CD4-positive, alpha-beta T cell treated with Interleukin-21 for 1 hour (primary cell): Measurements from ENCODE around the gene ITGA4.

Source experiments
- DNase-seq: peaks from one replicate; pipeline ENCODE4 v3.0.0-alpha.2; 2020

ITGA4 gene

GRCh38 chr2:181459621-181460021, 2.4 kb downstream of the ITGA4 start:
- DNase-seq = no peak

GRCh38 chr2:181461056-181461997, 4.1 kb downstream of the ITGA4 start:
- peak; percentile 53 for DNase-seq

GRCh38 chr2:181462033-181462432, 4.8 kb downstream of the ITGA4 start:
- DNase-seq = peak; percentile 57

- peak; percentile 51 for DNase-seq
Observed at GRCh38 chr2:181463588-181463987, 6.4 kb downstream of the ITGA4 start.

- DNase-seq = no peak
Observed at GRCh38 chr2:181464966-181465365, 7.8 kb downstream of the ITGA4 start.

- DNase-seq = no peak
Observed at GRCh38 chr2:181465676-181466375, 8.6 kb downstream of the ITGA4 start.

GRCh38 chr2:181466661-181467576, 9.7 kb downstream of the ITGA4 start:
- peak; percentile 84 for DNase-seq

GRCh38 chr2:181467966-181468707, 11.0 kb downstream of the ITGA4 start:
- DNase-seq = no peak

GRCh38 chr2:181468811-181469210, 11.6 kb downstream of the ITGA4 start:
- no peak for DNase-seq

GRCh38 chr2:181471226-181471625, 14.0 kb downstream of the ITGA4 start:
- DNase-seq = peak; percentile 61

GRCh38 chr2:181471783-181472182, 14.6 kb downstream of the ITGA4 start:
- peak; percentile 52 for DNase-seq

- DNase-seq = no peak
Observed at GRCh38 chr2:181472990-181473389, 15.8 kb downstream of the ITGA4 start.

GRCh38 chr2:181474222-181474881, 17.2 kb downstream of the ITGA4 start:
- DNase-seq = no peak

GRCh38 chr2:181483211-181483610, 26.0 kb downstream of the ITGA4 start:
- no peak for DNase-seq

- no peak for DNase-seq
Observed at GRCh38 chr2:181483876-181484275, 26.7 kb downstream of the ITGA4 start.

- DNase-seq = no peak
Observed at GRCh38 chr2:181484851-181485637, 27.9 kb downstream of the ITGA4 start.

- DNase-seq = no peak
Observed at GRCh38 chr2:181485638-181485946, 28.4 kb downstream of the ITGA4 start.

- no peak for DNase-seq
Observed at GRCh38 chr2:181499231-181499630, 42.0 kb downstream of the ITGA4 start.

GRCh38 chr2:181500201-181500600, 43.0 kb downstream of the ITGA4 start:
- DNase-seq = no peak

- DNase-seq = no peak
Observed at GRCh38 chr2:181515719-181516118, 58.5 kb downstream of the ITGA4 start.

GRCh38 chr2:181516992-181517391, 59.8 kb downstream of the ITGA4 start:
- no peak for DNase-seq
